OCI-LY1 (cell line): ENCODE results near the gene DAAM1.

Experiments
- H2AFZ ChIP-seq: fragments of 200-600 bp; sonication (generic), shearing (Covaris generic); 2 replicates; pipeline ENCODE4 v1.6.0; 2014; ENCODE audit warnings: antibody characterized with exemption, mild to moderate bottlenecking, low read length
- H3F3A ChIP-seq: fragments of 200-600 bp; sonication (generic), shearing (Covaris generic); 2 replicates; pipeline ENCODE4 v1.6.0; 2014; ENCODE audit warnings: mild to moderate bottlenecking, antibody characterized with exemption, low read length, moderate library complexity; ENCODE audit not compliant: insufficient read depth
- H3K27ac ChIP-seq: fragments of 200-600 bp; sonication (generic); 2 replicates; pipeline ENCODE4 v1.5.1; 2014; ENCODE audit warnings: low read length, mixed run types, mild to moderate bottlenecking, low read depth; ENCODE audit not compliant: poor library complexity, severe bottlenecking
- H3K27me3 ChIP-seq: fragments of 200-600 bp; sonication (generic); 2 replicates; pipeline ENCODE4 v1.6.0; 2014; ENCODE audit warnings: antibody characterized with exemption, mild to moderate bottlenecking, low read length, moderate library complexity; ENCODE audit not compliant: insufficient read depth
- H3K36me3 ChIP-seq: fragments of 200-600 bp; sonication (generic); 2 replicates; pipeline ENCODE4 v1.6.1; 2014; ENCODE audit warnings: mild to moderate bottlenecking, antibody characterized with exemption, low read length, moderate library complexity, mixed read lengths; ENCODE audit not compliant: insufficient read depth
- H3K4me1 ChIP-seq: fragments of 200-600 bp; sonication (generic); 2 replicates; pipeline ENCODE4 v1.5.1; 2014; ENCODE audit warnings: mild to moderate bottlenecking, low read length, moderate library complexity; ENCODE audit not compliant: insufficient read depth, severe bottlenecking
- H3K4me2 ChIP-seq: fragments of 200-600 bp; sonication (generic), shearing (Covaris generic); 2 replicates; pipeline ENCODE4 v1.6.1; 2014; ENCODE audit warnings: low read length
- H3K4me3 ChIP-seq: fragments of 200-600 bp; sonication (generic); 2 replicates; pipeline ENCODE4 v1.5.1; 2014; ENCODE audit warnings: low read length, low read depth, mild to moderate bottlenecking, mixed read lengths; ENCODE audit not compliant: poor library complexity, severe bottlenecking
- H3K79me2 ChIP-seq: fragments of 200-600 bp; shearing (Covaris generic); 2 replicates; pipeline ENCODE4 v1.6.1; 2016; ENCODE audit warnings: mixed run types, low read length, mixed read lengths; ENCODE audit not compliant: insufficient read depth
- H3K9ac ChIP-seq: fragments of 200-600 bp; sonication (generic), shearing (Covaris generic); 2 replicates; pipeline ENCODE4 v1.6.1; 2014; ENCODE audit warnings: mild to moderate bottlenecking, low read length, mixed read lengths
- H3K9me2 ChIP-seq: fragments of 200-600 bp; sonication (generic), shearing (Covaris generic); 2 replicates; pipeline ENCODE4 v1.6.1; 2014; ENCODE audit warnings: low read depth, mild to moderate bottlenecking, low read length, mixed read lengths
- H3K9me3 ChIP-seq: fragments of 200-600 bp; shearing (Covaris generic); 2 replicates; pipeline ENCODE4 v1.6.1; 2014; ENCODE audit warnings: low read length, mixed read lengths
- H4K20me1 ChIP-seq: fragments of 200-600 bp; sonication (generic), shearing (Covaris generic); 2 replicates; pipeline ENCODE4 v1.6.0; 2016; ENCODE audit warnings: mild to moderate bottlenecking, low read length; ENCODE audit not compliant: insufficient read depth
- CTCF ChIP-seq: fragments of 200-600 bp; sonication (generic), shearing (Covaris generic); IDR thresholded peaks from 2 replicates; pipeline ENCODE4 v1.5.1; 2017; ENCODE audit warnings: mild to moderate bottlenecking, antibody characterized with exemption, low read length, moderate library complexity, mixed read lengths
- EZH2 ChIP-seq: fragments of 200-600 bp; sonication (generic), shearing (Covaris generic); IDR thresholded peaks from 2 replicates; pipeline ENCODE4 v1.8.0; 2017; ENCODE audit warnings: borderline replicate concordance, mixed run types, mild to moderate bottlenecking, antibody characterized with exemption, low read length, moderate library complexity, mixed read lengths

Gene DAAM1

GRCh38 chr14:59283361-59283760 lies 94.9 kb downstream of the DAAM1 start:
- Histone ChIP-seq H3K4me2 (no peak overlapping the region), H3K79me2 (no peaks in the 10 kb centered on the region), H4K20me1 (no peaks in the 10 kb centered on the region), H3K9me2 (no peaks in the 10 kb centered on the region), H3K4me3 (no peak overlapping the region), H3K27ac (no peak overlapping the region), H3K9me3 (peaks cover 12% of the 10 kb centered on the region; the same call in 1 of the 2 replicates), H3K4me1 (no peaks in the 10 kb centered on the region), H3F3A (no peaks in the 10 kb centered on the region), H2AFZ (no peak overlapping the region), H3K36me3 (peaks cover 39% of the 10 kb centered on the region), H3K27me3 (no peaks in the 10 kb centered on the region), H3K9ac (no peak overlapping the region)
- TF ChIP-seq CTCF (no peak), EZH2 (no peak)

GRCh38 chr14:59284059-59284458 lies 95.6 kb downstream of the DAAM1 start:
- Histone ChIP-seq H4K20me1 (no peaks in the 10 kb centered on the region), H3K9ac (no peak overlapping the region), H3K27ac (no peak overlapping the region), H3F3A (no peaks in the 10 kb centered on the region), H3K36me3 (peaks cover 39% of the 10 kb centered on the region), H3K9me2 (no peaks in the 10 kb centered on the region), H3K79me2 (no peaks in the 10 kb centered on the region), H3K4me2 (no peak overlapping the region), H2AFZ (no peak overlapping the region), H3K4me3 (no peak overlapping the region), H3K27me3 (no peaks in the 10 kb centered on the region), H3K9me3 (peaks cover 12% of the 10 kb centered on the region; the same call in 1 of the 2 replicates), H3K4me1 (no peaks in the 10 kb centered on the region)
- no peak for TF ChIP-seq CTCF
- TF ChIP-seq EZH2, result no peak

- no peak overlapping the region for H2AFZ ChIP-seq
- no peak overlapping the region for H3K4me2 ChIP-seq
- no peak overlapping the region for H3K9ac ChIP-seq
- no peaks in the 10 kb centered on the region for H3K9me3 ChIP-seq
- peaks cover 22% of the 10 kb centered on the region for H3K4me1 ChIP-seq
- no peaks in the 10 kb centered on the region for H4K20me1 ChIP-seq
- H3K36me3 ChIP-seq, result peaks cover 52% of the 10 kb centered on the region
- no peaks in the 10 kb centered on the region for H3K27me3 ChIP-seq
- no peak overlapping the region for H3K4me3 ChIP-seq
- H3K9me2 ChIP-seq, result no peaks in the 10 kb centered on the region
- TF ChIP-seq CTCF (no peak), EZH2 (no peak)
- no peak overlapping the region for H3K27ac ChIP-seq
- no peaks in the 10 kb centered on the region for H3F3A ChIP-seq
- H3K79me2 ChIP-seq, result no peaks in the 10 kb centered on the region
Observed at GRCh38 chr14:59292028-59292427, 103.6 kb downstream of the DAAM1 start.
